Measurements from ENCODE around the gene GOLGA6L10.
"Not testable (repeated sequence)": the region's sequence is repeated elsewhere in the genome, so short reads cannot be mapped to it uniquely, and the experiment has no call there.

- not testable (repeated sequence) for TF ChIP-seq EZH2 (IDR thresholded peaks at IDR 0.05; ENCODE audit: borderline replicate concordance, low read depth, low read length, poor library complexity, severe bottlenecking); CTCF (conservative IDR thresholded peaks at IDR 0.05; ENCODE audit: low read depth, low read length)
Observed at GRCh38 chr15:82319522-82320278, 29.6 kb downstream of the GOLGA6L10 start.

All from A673 (cell line).